Ovary (tissue), 9 donors: ENCODE measurements around the gene JAK1. TPM values are rescaled to one million over a fixed set of nuclear protein-coding genes. Genes with fewer than 3 reads are reported as not detected.

Experiments
- DNase-seq, 5 donors: peaks; one replicate each; pipeline ENCODE4 v3.0.0-alpha.2; 2019 to 2020
- H3K27ac ChIP-seq, 2 donors: fragments of 200-600 bp; one replicate each; pipeline versions ENCODE4 v1.5.1 to v1.8.0; 2019 to 2022
- H3K27me3 ChIP-seq: fragments of 200-600 bp; one replicate; pipeline ENCODE4 v1.8.0; 2022
- H3K36me3 ChIP-seq: fragments of 200-600 bp; sonication (generic); one replicate; pipeline ENCODE4 v1.5.1; 2019
- H3K4me1 ChIP-seq: one replicate; pipeline ENCODE4 v1.8.1; 2013; ENCODE audit warnings: mild to moderate bottlenecking, moderate library complexity; ENCODE audit not compliant: insufficient read depth
- H3K4me3 ChIP-seq: fragments of 200-600 bp; sonication (generic); one replicate; pipeline ENCODE4 v1.5.1; 2017
- H3K9me3 ChIP-seq, 2 donors: fragments of 200-600 bp in 1 of 2; sonication (generic) in 1 of 2; one replicate each; pipeline versions ENCODE4 v1.5.1 to v1.8.1; 2013 to 2019; ENCODE audit warnings: mild to moderate bottlenecking in 1 of 2, moderate library complexity in 1 of 2
- CTCF ChIP-seq, 3 donors: fragments of 450-650 bp in 2 of 3; fragments of 200-600 bp in 1 of 3; IDR thresholded peaks; one replicate each; pipeline versions ENCODE4 v1.5.1 to v1.8.0; 2016 to 2022; ENCODE audit warnings: antibody characterized with exemption in 3 of 3, mild to moderate bottlenecking in 1 of 3
- EP300 ChIP-seq: sonication (generic); formaldehyde crosslinking; IDR thresholded peaks from one replicate; pipeline ENCODE4 v1.6.1; 2017; ENCODE audit warnings: antibody characterized with exemption
- POLR2A ChIP-seq: fragments of 450-650 bp; IDR thresholded peaks from one replicate; pipeline ENCODE4 v1.6.1; 2017; ENCODE audit warnings: antibody characterized with exemption, mild to moderate bottlenecking, moderate library complexity
- WGBS, 3 donors: extraction: QIAGEN DNeasy Blood & Tissue Kit in 1 of 3; methylation state at CpG; one replicate each; pipeline versions ENCODE4 v1.1.5 to v1.1.7; 2013 to 2017; 5-methylcytosine and 5-hydroxymethylcytosine counted together
- intact Hi-C, 4 donors: fragments of 100-400 bp; cut with DNase I; formaldehyde crosslinking; loops; one replicate each; pipeline versions ENCODE4 v1.11.0 to v1.15.1; 2022 to 2023
- polyA plus RNA-seq, 2 donors: library from polyadenylated mRNA; stranded (reverse); fragments of 200-250 nt in 1 of 2; fragments of 350-450 nt in 1 of 2; fragmentation: Illumina TruSeq in 1 of 2; extraction: RNeasy Lipid Tissue Mini Kit (QIAGEN cat#74804) in 1 of 2; gene quantifications; one replicate each; pipeline ENCODE4 v1.2.3, GENCODE V29; 2013 to 2014
- small RNA-seq: library from RNA; depleted of rRNA; stranded (forward); fragments of <200 nt; gene quantifications from one replicate; pipeline ENCODE3, GENCODE V24; 2016
- total RNA-seq, 7 donors: library from RNA; depleted of rRNA in 2 of 7; stranded (reverse); fragments of >200 nt in 2 of 7; fragmentation: NEBNext Ultra II Directional in 3 of 7; extraction: Animal tissue kit (Norgen Biotek cat#: 25700) in 3 of 7; gene quantifications; one replicate each; pipeline versions ENCODE4 v1.1.0 to v1.2.4, GENCODE V29; 2016 to 2023
- donor health status: DM: no; HTN: no; CAD: no; lungs with moderate emphysema.
- donor health status: DM: no; HTN: no; CAD: no.
- donor health status: Bipolar disorder and iron deficiency.
- donor health status: DM: yes; HTN: yes; CAD: no.
- donor health status: DM: no; HTN: no; CAD: no.
- donor health status: DM: yes; HTN: yes; CAD: no.

JAK1 gene
- total and polyA plus RNA-seq, 9 donors: 50.9 to 169 (median 127) TPM

- Histone ChIP-seq H3K27ac (no peak overlapping the region), H3K9me3 (no peaks in the 10 kb centered on the region), H3K36me3 (no peaks in the 10 kb centered on the region), H3K4me1 (peaks cover 2% of the 10 kb centered on the region), H3K27me3 (no peaks in the 10 kb centered on the region), H3K4me3 (no peak overlapping the region)
- DNase-seq: no peak
- TF ChIP-seq CTCF (IDR thresholded peaks at IDR 0.05) (no peak), POLR2A (no peak), EP300 (no peak)
- intact Hi-C loops: no loop called here
Observed at GRCh38 chr1:64809309-64809708, 157.0 kb downstream of the JAK1 start.

- 87 to 92% (median 91%) methylated on average over 6 of the region's 6 CpGs for WGBS, 3 donors
- Histone ChIP-seq H3K4me3 (no peak overlapping the region), H3K27ac (no peak overlapping the region), H3K36me3 (no peaks in the 10 kb centered on the region), H3K4me1 (no peaks in the 10 kb centered on the region), H3K27me3 (no peaks in the 10 kb centered on the region), H3K9me3 (no peaks in the 10 kb centered on the region)
- no peak for TF ChIP-seq EP300
- no peak for TF ChIP-seq CTCF (IDR thresholded peaks at IDR 0.05)
- no peak for TF ChIP-seq POLR2A
- intact Hi-C loops: no loop called here
- DNase-seq: no peak
Observed at GRCh38 chr1:64801851-64802523, 164.4 kb downstream of the JAK1 start.

GRCh38 chr1:64798872-64799271, 167.5 kb downstream of the JAK1 start:
- Histone ChIP-seq H3K36me3 (no peaks in the 10 kb centered on the region), H3K4me1 (no peaks in the 10 kb centered on the region), H3K27me3 (no peaks in the 10 kb centered on the region), H3K9me3 (no peaks in the 10 kb centered on the region), H3K4me3 (no peak overlapping the region), H3K27ac (no peak overlapping the region)
- no peak for TF ChIP-seq CTCF (IDR thresholded peaks at IDR 0.05)
- TF ChIP-seq POLR2A: no peak
- no peak for TF ChIP-seq EP300
- no peak for DNase-seq
- intact Hi-C loops: no loop called here

- intact Hi-C loops: no loop called here
- DNase-seq: no peak
- H3K4me3 ChIP-seq: no peak overlapping the region
- H3K27ac ChIP-seq: no peak overlapping the region
- 92 to 98% (median 98%) methylated on average over 2 of the region's 2 CpGs for WGBS, 3 donors
- no peaks in the 10 kb centered on the region for H3K27me3 ChIP-seq
- TF ChIP-seq CTCF (IDR thresholded peaks at IDR 0.05): no peak
- no peak for TF ChIP-seq POLR2A
- no peak for TF ChIP-seq EP300
- H3K4me1 ChIP-seq: no peaks in the 10 kb centered on the region
- H3K36me3 ChIP-seq: no peaks in the 10 kb centered on the region
- H3K9me3 ChIP-seq: no peaks in the 10 kb centered on the region
Observed at GRCh38 chr1:64790832-64791487, 175.4 kb downstream of the JAK1 start.

Small RNAs within 50 kb of the gene (small RNA-seq; reads per million reads assigned to genes)
- gene AL606517.2: not detected

Other genes with a start within 250 kb of the JAK1 start
- 1 to 10 TPM; 7.1 to 10.0 (median 7.9) TPM for gene RAVER2, start 221.5 kb downstream of the JAK1 start, total RNA-seq
- gene RAVER2, start 221.5 kb downstream of the JAK1 start, polyA plus RNA-seq: 10 to 100 TPM in 1 of 2 donors, 1 to 10 TPM in 1; 5.0 to 10.7 TPM
- 10 to 100 TPM in 5 of 7 donors, 1 to 10 TPM in 2; 4.3 to 25.6 (median 13.2) TPM for gene AK4, start 181.7 kb upstream of the JAK1 start, total RNA-seq
- 10 to 100 TPM in 1 of 2 donors, 1 to 10 TPM in 1; 1.7 to 15.4 TPM for gene AK4, start 181.7 kb upstream of the JAK1 start, polyA plus RNA-seq